ENCODE data around the gene GEMIN4. TPM values are rescaled to one million over a fixed set of nuclear protein-coding genes. Genes with fewer than 3 reads are reported as not detected.

GEMIN4 gene
- polyA plus RNA-seq, 1 donor (not counting 4 experiments of a cell fraction or from before 2014, with no cell fraction given): 29.5 TPM

- no peak for FAIRE-seq
These were observed 9.8 kb downstream of the GEMIN4 start for GRCh38 chr17:742147-742793.

GRCh38 chr17:740240-741017, 11.6 kb downstream of the GEMIN4 start:
- Histone ChIP-seq H3K9ac (ENCODE audit: control insufficient read depth, extremely low read depth, insufficient read depth, low read length) (no peak overlapping the region), H4K20me1 (ENCODE audit: control insufficient read depth, extremely low read depth, insufficient read depth, low read length) (peaks cover 14% of the 10 kb centered on the region), H3K4me2 (ENCODE audit: control insufficient read depth, extremely low read depth, insufficient read depth, low read depth, low read length) (no peak overlapping the region), H3K4me1 (ENCODE audit: control insufficient read depth, extremely low read depth, insufficient read depth, low read length) (peaks cover 15% of the 10 kb centered on the region), H3K4me3 (ENCODE audit: control insufficient read depth in 2 of 3, extremely low read depth in 1 of 3, insufficient read depth in 2 of 3, low read depth in 1 of 3, low read length in 3 of 3) (no peak overlapping the region), H3K79me2 (ENCODE audit: control insufficient read depth, insufficient read depth, low read length) (peaks cover 45% of the 10 kb centered on the region), H3K27ac (ENCODE audit: control insufficient read depth, insufficient read depth, low read length) (no peak overlapping the region), H3K9me1 (ENCODE audit: control insufficient read depth, extremely low read depth, insufficient read depth, low read length) (peaks cover 2% of the 10 kb centered on the region), H2AFZ (ENCODE audit: control insufficient read depth, low read length) (no peak overlapping the region), H3K36me3 (ENCODE audit: control insufficient read depth in 2 of 2, extremely low read depth in 1 of 2, insufficient read depth in 2 of 2, low read length in 2 of 2) (peaks cover 32 to 52% of the 10 kb centered on the region in 2 experiments), H3K27me3 (ENCODE audit: control insufficient read depth, extremely low read depth, insufficient read depth, low read length) (no peaks in the 10 kb centered on the region), H3K9me3 (ENCODE audit: control insufficient read depth, low read depth, low read length) (no peaks in the 10 kb centered on the region)
- dilution Hi-C loops (cut with MboI; ENCODE audit: extremely low pct_ligation_motif_present, low sequenced_read_pairs): no loop called here
- TF ChIP-seq EZH2 (IDR thresholded peaks at IDR 0.05; ENCODE audit: low read length): no peak
- no peak for TF ChIP-seq CTCF (optimal IDR thresholded peaks at IDR 0.05 in 1 of 3, IDR thresholded peaks at IDR 0.05 in 1 of 3, conservative IDR thresholded peaks at IDR 0.05 in 1 of 3; ENCODE audit: extremely low read depth in 1 of 3, insufficient read depth in 2 of 3, low read length in 3 of 3)
- DNase-seq (ENCODE audit: low read depth, low spot score) (no peak), FAIRE-seq (no peak)

More at GRCh38 chr17:742147-742793, 9.8 kb downstream of the GEMIN4 start:
- Histone ChIP-seq H3K9ac (ENCODE audit: control insufficient read depth, extremely low read depth, insufficient read depth, low read length) (no peak overlapping the region), H3K27me3 (ENCODE audit: control insufficient read depth, extremely low read depth, insufficient read depth, low read length) (no peaks in the 10 kb centered on the region), H3K79me2 (ENCODE audit: control insufficient read depth, insufficient read depth, low read length) (peaks cover 59% of the 10 kb centered on the region), H2AFZ (ENCODE audit: control insufficient read depth, low read length) (no peak overlapping the region), H3K4me1 (ENCODE audit: control insufficient read depth, extremely low read depth, insufficient read depth, low read length) (peaks cover 9% of the 10 kb centered on the region), H3K36me3 (ENCODE audit: control insufficient read depth in 2 of 2, extremely low read depth in 1 of 2, insufficient read depth in 2 of 2, low read length in 2 of 2) (peaks cover 42 to 70% of the 10 kb centered on the region in 2 experiments), H3K27ac (ENCODE audit: control insufficient read depth, insufficient read depth, low read length) (no peak overlapping the region), H3K9me3 (ENCODE audit: control insufficient read depth, low read depth, low read length) (no peaks in the 10 kb centered on the region), H3K9me1 (ENCODE audit: control insufficient read depth, extremely low read depth, insufficient read depth, low read length) (peaks cover 2% of the 10 kb centered on the region), H3K4me2 (ENCODE audit: control insufficient read depth, extremely low read depth, insufficient read depth, low read depth, low read length) (no peak overlapping the region), H4K20me1 (ENCODE audit: control insufficient read depth, extremely low read depth, insufficient read depth, low read length) (peaks cover 16% of the 10 kb centered on the region), H3K4me3 (ENCODE audit: control insufficient read depth in 2 of 3, extremely low read depth in 1 of 3, insufficient read depth in 2 of 3, low read depth in 1 of 3, low read length in 3 of 3) (no peak overlapping the region)
- no peak for DNase-seq (ENCODE audit: low read depth, low spot score)
- no peak for TF ChIP-seq CTCF (optimal IDR thresholded peaks at IDR 0.05 in 1 of 3, IDR thresholded peaks at IDR 0.05 in 1 of 3, conservative IDR thresholded peaks at IDR 0.05 in 1 of 3; ENCODE audit: extremely low read depth in 1 of 3, insufficient read depth in 2 of 3, low read length in 3 of 3)
- no peak for TF ChIP-seq EZH2 (IDR thresholded peaks at IDR 0.05; ENCODE audit: low read length)
- dilution Hi-C loops (cut with MboI; ENCODE audit: extremely low pct_ligation_motif_present, low sequenced_read_pairs): no loop called here

Measured in keratinocyte (primary cell).